Nephron progenitor cell (in vitro differentiated cells): ENCODE results near the gene C8B.

Experiments
- DNase-seq: peaks from one replicate; pipeline ENCODE4 v3.0.0; 2021
- H3K27ac Mint-ChIP-seq: 2 replicates; pipeline ENCODE4 v1.8.0; 2021; ENCODE audit warnings: mild to moderate bottlenecking, moderate library complexity, mixed read lengths
- H3K27me3 Mint-ChIP-seq: 2 replicates; pipeline ENCODE4 v1.8.0; 2021; ENCODE audit warnings: mild to moderate bottlenecking, low read depth, mixed read lengths; ENCODE audit not compliant: poor library complexity
- H3K36me3 Mint-ChIP-seq: 2 replicates; pipeline ENCODE4 v1.8.0; 2021; ENCODE audit warnings: low read depth, mixed read lengths
- H3K4me1 Mint-ChIP-seq: 2 replicates; pipeline ENCODE4 v1.8.0; 2021; ENCODE audit warnings: mixed read lengths
- H3K4me3 Mint-ChIP-seq: 2 replicates; pipeline ENCODE4 v1.8.0; 2021; ENCODE audit warnings: mild to moderate bottlenecking, moderate library complexity, mixed read lengths
- H3K9me3 Mint-ChIP-seq: 2 replicates; pipeline ENCODE4 v1.8.0; 2021; ENCODE audit warnings: mild to moderate bottlenecking, moderate library complexity, mixed read lengths
- CTCF ChIP-seq: fragments of 200-600 bp; sonication (generic); IDR thresholded peaks from 2 replicates; pipeline ENCODE4 v1.5.0; 2021; ENCODE audit warnings: antibody characterized with exemption

Gene C8B

GRCh38 chr1:57007472-57007871 lies 41.7 kb upstream of the C8B start:
- Mint-ChIP-seq H3K36me3 (no peaks in the 10 kb centered on the region), H3K27ac (no peak overlapping the region), H3K4me1 (no peaks in the 10 kb centered on the region), H3K9me3 (no peaks in the 10 kb centered on the region), H3K4me3 (no peak overlapping the region), H3K27me3 (peaks cover 6% of the 10 kb centered on the region)
- no peak for TF ChIP-seq CTCF
- DNase-seq: no peak

GRCh38 chr1:57003398-57004139 lies 37.8 kb upstream of the C8B start:
- H3K36me3 Mint-ChIP-seq: no peaks in the 10 kb centered on the region
- no peak overlapping the region for H3K27ac Mint-ChIP-seq
- H3K9me3 Mint-ChIP-seq: no peaks in the 10 kb centered on the region
- no peak for DNase-seq
- H3K4me1 Mint-ChIP-seq: no peaks in the 10 kb centered on the region
- H3K27me3 Mint-ChIP-seq: peaks cover 3% of the 10 kb centered on the region
- no peak overlapping the region for H3K4me3 Mint-ChIP-seq
- no peak for TF ChIP-seq CTCF

DNA sequence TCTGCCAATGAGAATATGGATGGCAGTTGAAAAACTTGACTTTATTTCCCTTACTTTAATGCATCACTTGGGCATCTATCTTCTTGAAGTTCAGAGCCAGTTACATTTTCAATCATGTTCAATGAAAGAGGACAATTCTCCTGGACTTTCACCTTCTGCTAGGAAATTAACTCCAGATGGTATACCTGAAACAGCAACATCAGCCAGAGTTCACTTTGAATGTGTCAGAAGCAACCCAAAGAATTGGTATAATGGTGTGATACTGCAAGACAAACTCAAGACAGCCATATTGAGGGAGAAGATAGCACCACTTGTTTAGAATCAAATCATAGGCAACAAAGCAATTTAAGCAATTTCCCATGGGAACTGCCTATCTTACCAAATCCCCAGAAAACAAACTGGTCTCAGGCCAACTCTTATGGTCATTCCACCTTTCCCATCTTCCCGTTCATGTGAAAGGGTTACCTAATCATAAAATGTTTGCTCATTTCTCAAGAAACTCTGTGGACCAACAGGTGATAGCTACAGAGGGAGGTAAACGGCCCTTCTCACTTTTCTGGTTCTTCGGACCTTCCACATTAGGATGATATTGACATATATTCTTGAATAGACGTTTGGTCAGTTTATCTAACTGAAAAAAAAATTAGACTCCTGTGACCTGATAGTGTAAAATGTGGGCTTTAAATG lies 29.7 kb upstream of the C8B start:
- Mint-ChIP-seq H3K27ac (peak overlapping the region; percentile 64), H3K36me3 (no peaks in the 10 kb centered on the region), H3K27me3 (peaks cover 3% of the 10 kb centered on the region), H3K4me1 (peaks cover 60% of the 10 kb centered on the region), H3K4me3 (no peak overlapping the region), H3K9me3 (no peaks in the 10 kb centered on the region)
- TF ChIP-seq CTCF: no peak
- DNase-seq: no peak

DNA sequence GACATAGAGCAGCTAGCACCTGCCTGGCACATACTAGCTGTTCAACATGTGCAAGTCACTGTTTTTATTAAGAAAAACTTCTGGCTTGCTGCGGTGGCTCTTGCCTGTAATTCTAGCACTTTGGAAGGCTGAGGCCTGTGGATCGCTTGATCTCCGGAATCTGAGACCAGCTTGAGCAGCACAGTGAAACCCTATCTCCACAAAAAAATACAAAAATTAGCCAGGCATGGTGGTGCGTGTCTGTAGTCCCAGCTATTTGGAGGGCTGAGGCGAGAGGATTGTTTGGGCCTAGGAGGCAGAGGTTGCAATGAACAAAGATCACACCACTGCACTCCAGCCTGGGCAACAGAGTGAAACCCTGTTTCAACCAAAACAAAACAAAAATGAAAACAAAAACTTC lies 27.7 kb upstream of the C8B start:
- Mint-ChIP-seq H3K9me3 (no peaks in the 10 kb centered on the region), H3K4me3 (peak overlapping the region; percentile 26), H3K36me3 (no peaks in the 10 kb centered on the region), H3K27me3 (peaks cover 3% of the 10 kb centered on the region), H3K27ac (peak overlapping the region; percentile 72), H3K4me1 (peaks cover 63% of the 10 kb centered on the region)
- TF ChIP-seq CTCF: no peak
- DNase-seq: peak; percentile 25

GRCh38 chr1:56992318-56993125 lies 26.7 kb upstream of the C8B start:
- Mint-ChIP-seq H3K4me1 (peaks cover 63% of the 10 kb centered on the region), H3K36me3 (no peaks in the 10 kb centered on the region), H3K27ac (peak overlapping the region; percentile 95), H3K27me3 (peaks cover 3% of the 10 kb centered on the region), H3K9me3 (no peaks in the 10 kb centered on the region), H3K4me3 (peak overlapping the region; percentile 7)
- DNase-seq: no peak
- TF ChIP-seq CTCF: no peak
